BE2C (cell line): ENCODE measurements around the gene JAKMIP1.

Experiments used
- DNase-seq: peaks from one replicate; pipeline ENCODE4 v3.0.0-alpha.2; 2020
- H3K27me3 ChIP-seq: fragments of 250-450 bp; sonication (Bioruptor Pico); 2 replicates; pipeline ENCODE4 v1.5.1; 2020; ENCODE audit warnings: mild to moderate bottlenecking
- H3K36me3 ChIP-seq: fragments of 250-450 bp; sonication (Bioruptor Pico); 2 replicates; pipeline ENCODE4 v1.5.1; 2020; ENCODE audit warnings: mild to moderate bottlenecking
- H3K4me1 ChIP-seq: fragments of 250-450 bp; sonication (Bioruptor Pico); 2 replicates; pipeline ENCODE4 v1.5.1; 2020
- H3K4me3 ChIP-seq: 2 replicates; pipeline ENCODE4 v1.5.1; 2011; ENCODE audit warnings: low read depth, low read length
- H3K9me3 ChIP-seq: fragments of 250-450 bp; sonication (Bioruptor Pico); 2 replicates; pipeline ENCODE4 v1.5.1; 2020
- CTCF ChIP-seq: IDR thresholded peaks from 2 replicates; pipeline ENCODE4 v1.5.1; 2012; ENCODE audit warnings: mild to moderate bottlenecking, low read depth, low read length

Gene JAKMIP1

GRCh38 chr4:6122496-6122895, 77.9 kb downstream of the JAKMIP1 start:
- H3K36me3 ChIP-seq: no peaks in the 10 kb centered on the region
- H3K4me1 ChIP-seq: peaks cover 3% of the 10 kb centered on the region; the same call in 1 of the 2 replicates
- no peaks in the 10 kb centered on the region for H3K27me3 ChIP-seq
- no peak for TF ChIP-seq CTCF
- H3K9me3 ChIP-seq: no peaks in the 10 kb centered on the region
- DNase-seq: no peak
- no peak overlapping the region for H3K4me3 ChIP-seq

GRCh38 chr4:6121941-6122340, 78.4 kb downstream of the JAKMIP1 start:
- no peak for DNase-seq
- no peak for TF ChIP-seq CTCF

GRCh38 chr4:6121276-6121850, 79.0 kb downstream of the JAKMIP1 start:
- no peaks in the 10 kb centered on the region for H3K36me3 ChIP-seq
- H3K9me3 ChIP-seq: no peaks in the 10 kb centered on the region
- no peak for DNase-seq
- H3K27me3 ChIP-seq: no peaks in the 10 kb centered on the region
- no peak for TF ChIP-seq CTCF
- peaks cover 6% of the 10 kb centered on the region for H3K4me1 ChIP-seq
- no peak overlapping the region for H3K4me3 ChIP-seq

More at GRCh38 chr4:6121941-6122340, 78.4 kb downstream of the JAKMIP1 start:
- no peak overlapping the region for H3K4me3 ChIP-seq
- H3K4me1 ChIP-seq: peaks cover 4% of the 10 kb centered on the region
- no peaks in the 10 kb centered on the region for H3K9me3 ChIP-seq
- no peaks in the 10 kb centered on the region for H3K27me3 ChIP-seq
- H3K36me3 ChIP-seq: no peaks in the 10 kb centered on the region

- Histone ChIP-seq H3K27me3 (no peaks in the 10 kb centered on the region), H3K9me3 (no peaks in the 10 kb centered on the region), H3K4me3 (no peak overlapping the region), H3K4me1 (peaks cover 6% of the 10 kb centered on the region), H3K36me3 (no peaks in the 10 kb centered on the region)
- DNase-seq: no peak
- no peak for TF ChIP-seq CTCF
Measured at GRCh38 chr4:6120361-6120760, 80.0 kb downstream of the JAKMIP1 start.

GRCh38 chr4:6119507-6120020, 80.8 kb downstream of the JAKMIP1 start:
- Histone ChIP-seq H3K36me3 (no peaks in the 10 kb centered on the region), H3K4me3 (no peak overlapping the region), H3K4me1 (peaks cover 6% of the 10 kb centered on the region), H3K9me3 (no peaks in the 10 kb centered on the region), H3K27me3 (no peaks in the 10 kb centered on the region)
- no peak for DNase-seq
- TF ChIP-seq CTCF: no peak

GRCh38 chr4:6118201-6118600, 82.1 kb downstream of the JAKMIP1 start:
- H3K4me3 ChIP-seq: no peak overlapping the region
- no peaks in the 10 kb centered on the region for H3K9me3 ChIP-seq
- no peaks in the 10 kb centered on the region for H3K27me3 ChIP-seq
- DNase-seq: no peak
- no peak for TF ChIP-seq CTCF
- H3K4me1 ChIP-seq: peaks cover 6% of the 10 kb centered on the region
- no peaks in the 10 kb centered on the region for H3K36me3 ChIP-seq
